ENCODE data around the gene IL5RA.

The IL5RA gene

DNA sequence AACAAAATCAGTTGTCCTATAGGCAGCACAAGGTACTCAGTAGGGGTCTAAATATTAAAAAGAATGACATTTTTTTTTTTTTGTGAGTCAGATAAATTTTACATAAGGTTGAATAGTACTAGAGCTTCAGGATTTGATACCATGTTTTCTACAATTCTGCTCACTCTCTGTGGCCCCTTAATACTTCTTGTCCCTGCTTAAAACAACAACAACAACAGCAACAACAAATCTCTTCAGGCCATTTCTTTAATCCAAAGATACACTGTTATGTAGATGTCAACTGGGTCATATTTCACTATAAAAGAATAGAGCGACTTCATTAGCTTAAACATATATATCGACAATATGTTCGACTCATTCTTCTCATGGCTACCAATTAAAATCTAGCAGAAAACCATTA is 3.0 kb downstream of the IL5RA start:
- no peak for DNase-seq

DNA sequence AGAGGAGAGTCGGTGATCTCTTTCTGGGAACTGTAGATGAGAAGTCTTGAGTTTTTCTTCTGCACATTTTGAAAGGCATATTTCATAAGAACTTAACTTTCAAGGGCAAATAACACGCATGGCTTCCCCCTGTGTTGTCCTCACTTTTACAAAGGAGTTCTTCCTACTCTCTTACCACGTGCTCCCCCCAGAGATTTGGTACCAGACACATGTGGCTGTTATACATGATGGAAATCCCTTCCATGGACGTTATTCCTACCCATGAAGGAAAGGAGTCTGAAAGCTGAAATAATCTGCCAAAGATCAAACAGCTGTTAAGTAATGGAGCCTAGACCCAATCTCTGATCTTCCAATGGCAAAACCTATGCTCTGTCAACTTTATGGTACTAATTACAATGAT is 4.4 kb downstream of the IL5RA start:
- DNase-seq = no peak

GRCh38 chr3:3105246-3105645 is 4.9 kb downstream of the IL5RA start:
- no peak for DNase-seq

DNA sequence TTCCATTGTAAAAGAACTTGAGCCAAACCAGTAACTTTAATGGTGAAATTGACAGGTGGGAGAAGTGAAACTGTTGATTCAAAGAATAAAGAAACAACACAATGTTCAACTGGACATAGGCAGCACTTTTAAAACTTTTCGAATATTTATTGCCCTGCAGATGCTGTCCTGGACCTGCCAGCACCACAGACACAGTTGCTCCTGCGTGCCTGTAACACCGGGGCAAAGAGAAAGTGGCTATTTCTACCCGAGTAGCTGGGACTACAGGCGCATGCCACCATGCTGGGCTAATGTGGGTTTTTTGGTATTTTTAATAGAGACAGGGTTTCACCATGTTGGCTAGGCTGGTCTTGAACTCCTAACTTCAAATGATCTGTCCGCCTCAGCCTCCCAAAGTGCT is 7.4 kb downstream of the IL5RA start:
- DNase-seq = no peak

- DNase-seq = no peak
These were observed 8.3 kb downstream of the IL5RA start for GRCh38 chr3:3101660-3102458.

DNA sequence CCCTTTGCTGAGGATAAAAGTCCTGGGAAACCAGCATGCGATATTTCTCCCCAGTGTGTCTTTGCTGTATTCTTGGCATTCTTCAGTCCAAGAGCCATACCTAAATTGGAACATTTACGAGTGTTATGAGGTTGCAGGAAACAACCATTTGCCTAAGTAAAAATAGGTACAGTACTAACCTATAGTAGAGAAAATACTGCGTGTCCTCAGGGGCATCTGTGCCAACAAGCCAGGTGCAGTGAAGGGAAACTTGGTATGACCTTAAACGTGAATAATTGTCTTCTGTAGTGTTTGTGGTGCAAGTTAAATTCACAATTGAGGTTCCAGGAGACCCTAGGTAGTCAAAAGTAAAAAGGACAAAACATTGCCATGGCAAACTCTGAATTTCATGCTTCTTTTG is 12.2 kb downstream of the IL5RA start:
- no peak for DNase-seq

DNA sequence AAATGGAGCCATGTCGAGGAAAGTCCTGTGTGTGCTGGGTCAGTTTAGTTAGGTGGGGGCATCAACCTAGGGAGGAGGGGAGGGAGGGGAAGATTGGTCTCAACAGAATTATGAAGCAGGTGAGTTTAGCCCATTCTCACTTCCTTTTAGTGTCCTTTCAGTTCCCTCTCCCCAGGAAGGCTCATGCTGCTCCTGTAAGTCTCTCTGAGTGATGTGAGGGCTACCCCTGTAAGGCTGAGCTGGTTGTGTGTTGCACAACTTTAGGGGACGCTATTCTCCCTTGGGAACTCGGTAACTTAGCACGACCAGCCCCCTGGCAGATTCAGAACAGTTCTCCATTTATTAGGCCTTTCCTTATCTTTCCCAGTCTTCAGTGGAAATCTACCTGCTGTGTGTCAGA is 21.2 kb downstream of the IL5RA start:
- no peak for DNase-seq

DNA sequence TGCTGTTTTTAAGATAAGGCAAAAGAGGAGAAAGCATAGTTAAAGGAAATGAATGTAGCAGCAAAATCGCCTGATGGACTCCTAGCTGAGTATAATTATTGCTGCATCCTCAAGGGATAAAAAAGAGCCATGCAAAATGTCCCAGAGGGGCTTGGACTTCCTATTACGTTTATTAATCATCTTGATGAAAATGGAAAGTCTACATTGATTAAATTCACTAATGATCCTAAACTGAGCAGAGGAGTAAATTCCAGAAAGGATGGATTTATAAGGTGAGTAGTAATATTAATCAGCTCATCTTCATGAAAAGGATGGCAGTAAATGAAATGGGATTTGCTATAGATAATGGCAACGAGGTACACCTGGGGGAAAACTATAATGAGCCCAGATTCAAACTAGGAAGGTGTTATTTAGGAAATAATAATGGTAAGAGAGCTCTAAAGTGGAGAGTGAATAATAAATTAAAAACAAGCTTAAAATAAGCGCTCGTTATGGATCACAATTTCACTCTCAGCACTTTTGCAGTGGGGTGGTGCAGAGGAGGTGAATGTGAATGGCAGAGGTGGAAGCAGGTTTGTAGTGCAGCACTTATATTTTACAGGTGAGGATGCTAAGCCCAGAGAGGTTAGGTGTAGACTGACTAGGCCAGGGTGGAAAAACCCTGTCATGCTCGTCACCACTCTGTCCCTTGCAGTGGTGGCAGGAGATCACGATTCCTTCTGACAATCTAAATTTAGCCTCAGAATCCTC is 22.3 kb downstream of the IL5RA start:
- no peak for DNase-seq

GRCh38 chr3:3087279-3087678 is 22.9 kb downstream of the IL5RA start:
- no peak for DNase-seq

GRCh38 chr3:3086239-3086638 is 23.9 kb downstream of the IL5RA start:
- no peak for DNase-seq

- DNase-seq = no peak
These were observed 24.4 kb downstream of the IL5RA start for GRCh38 chr3:3085782-3086181.

DNA sequence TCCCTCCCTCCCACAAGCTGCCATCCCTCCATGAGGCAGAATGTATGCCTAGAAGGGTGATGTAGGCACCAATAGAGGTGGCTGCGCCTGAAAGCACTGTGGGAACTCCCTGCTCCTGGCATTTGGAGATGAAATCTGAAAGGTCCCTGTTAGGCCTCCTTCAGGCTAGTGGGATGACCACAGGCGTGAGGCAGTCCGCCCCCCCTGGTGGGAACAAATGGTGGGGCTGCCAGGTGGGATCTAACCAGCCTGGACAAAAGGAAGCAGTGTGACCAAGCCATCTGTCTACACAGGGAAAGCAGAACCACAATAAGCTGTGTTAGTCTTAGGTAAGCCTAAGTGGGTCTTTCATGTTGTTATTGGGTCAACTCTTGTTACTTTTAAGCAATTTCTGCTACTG is 25.3 kb downstream of the IL5RA start:
- DNase-seq = no peak

- DNase-seq = no peak
These were observed 27.8 kb downstream of the IL5RA start for GRCh38 chr3:3082234-3082924.

DNA sequence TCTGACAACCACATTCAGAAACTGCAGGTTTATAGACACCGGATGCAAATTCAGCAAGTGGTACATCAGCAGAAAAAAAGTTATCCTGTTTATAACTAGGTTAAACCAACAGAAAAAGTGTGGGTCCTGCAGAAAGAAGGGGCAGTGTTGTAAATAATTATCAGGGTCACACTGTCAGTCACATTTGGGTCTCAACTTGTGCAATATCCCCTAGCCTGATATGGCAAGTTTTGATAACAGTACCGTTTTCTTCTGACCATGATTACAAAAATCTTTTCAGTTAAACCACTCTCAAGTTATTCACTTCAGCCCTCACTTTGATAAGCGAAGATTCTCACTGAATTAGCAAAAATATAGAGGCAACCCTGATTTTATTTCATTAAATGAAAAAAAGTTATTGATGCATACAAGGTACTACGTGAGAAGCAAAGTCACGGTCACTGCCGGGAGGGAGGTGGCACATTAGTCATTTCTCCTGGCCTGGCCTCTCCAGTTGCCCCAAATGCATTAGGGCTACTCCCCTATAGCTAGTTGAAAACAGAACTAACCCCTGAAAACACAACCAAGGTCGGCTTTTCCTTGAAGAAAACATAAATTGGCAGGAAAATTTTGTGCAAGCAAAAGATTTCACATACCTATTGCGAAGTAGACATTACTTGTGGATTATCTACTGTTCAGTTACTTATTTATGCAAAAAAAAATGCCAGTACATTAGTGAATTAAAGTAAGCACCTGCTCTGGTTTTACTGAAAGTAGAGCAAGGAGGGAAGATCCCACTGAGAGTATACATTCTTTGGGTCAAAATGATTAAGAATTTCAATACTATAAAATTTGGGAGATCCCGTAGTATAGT is 28.6 kb downstream of the IL5RA start:
- no peak for DNase-seq

- DNase-seq = no peak
These were observed 29.9 kb downstream of the IL5RA start for GRCh38 chr3:3080309-3080708.

- no peak for DNase-seq
These were observed 35.5 kb downstream of the IL5RA start for GRCh38 chr3:3074551-3075257.

- no peak for DNase-seq
These were observed 39.0 kb downstream of the IL5RA start for GRCh38 chr3:3071136-3071535.

- no peak for DNase-seq
These were observed 40.5 kb downstream of the IL5RA start for GRCh38 chr3:3069723-3070122.

DNA sequence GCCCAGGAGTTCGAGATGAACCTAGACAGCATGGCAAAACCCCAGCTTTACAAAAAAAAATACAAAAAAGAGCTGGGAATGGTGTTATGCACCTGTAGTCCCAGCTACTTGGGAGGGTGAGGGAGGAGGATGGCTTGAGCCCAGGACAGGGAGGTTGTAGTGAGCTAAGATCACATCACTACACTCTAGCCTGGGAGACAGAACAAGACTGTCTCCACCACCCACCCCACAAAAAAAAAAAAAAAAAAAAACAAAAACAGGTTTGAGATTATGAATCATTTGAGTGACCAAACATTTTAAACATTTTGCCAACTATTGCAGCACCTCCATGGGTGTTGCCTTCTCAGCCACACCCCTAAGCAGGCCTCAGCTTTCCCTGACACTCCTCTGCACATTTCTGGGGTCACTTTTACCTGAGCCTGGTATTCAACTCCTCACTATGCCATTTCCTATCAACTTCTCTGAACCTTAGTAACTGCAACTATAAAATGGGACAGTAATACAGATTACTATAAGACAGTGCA is 41.8 kb downstream of the IL5RA start:
- DNase-seq = no peak

DNA sequence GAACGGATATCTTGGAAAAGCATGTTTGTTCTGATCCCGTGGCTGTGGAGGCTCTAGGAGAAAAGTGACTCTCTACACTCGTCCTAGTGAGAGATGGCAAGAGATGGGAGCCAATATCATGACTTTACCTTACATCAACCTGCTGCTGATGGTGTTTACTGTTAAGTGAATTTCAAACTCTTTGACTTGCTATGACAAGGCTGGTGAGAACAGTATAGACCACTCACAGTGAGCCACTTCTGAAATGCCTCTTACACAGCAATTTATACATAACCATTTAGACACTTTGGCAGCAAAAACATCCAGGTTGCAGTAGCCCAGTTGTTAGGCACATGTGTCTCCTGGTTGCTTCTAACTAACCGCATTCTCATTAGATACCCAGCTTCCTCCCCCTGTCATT is 43.3 kb downstream of the IL5RA start:
- no peak for DNase-seq

DNA sequence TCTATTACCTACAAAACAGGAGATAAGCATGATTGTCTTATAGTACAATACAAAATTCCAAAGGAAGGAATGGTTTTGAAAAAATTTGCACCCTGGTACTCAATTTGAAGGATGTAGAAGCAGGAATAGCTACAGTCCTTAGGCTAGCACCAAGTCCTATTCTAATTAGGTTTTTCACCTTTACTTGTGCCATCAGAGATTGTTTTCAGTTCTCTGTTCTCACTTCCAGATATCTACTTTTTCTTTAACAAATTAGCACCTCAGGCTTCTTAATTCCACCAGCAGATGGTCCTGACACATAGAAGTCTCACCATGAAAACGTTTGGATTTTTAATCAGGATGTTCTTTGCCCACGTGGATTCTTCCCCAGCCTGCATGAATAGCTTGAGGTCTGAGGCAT is 43.8 kb downstream of the IL5RA start:
- no peak for DNase-seq

GRCh38 chr3:3065876-3066275 is 44.3 kb downstream of the IL5RA start:
- no peak for DNase-seq

Measured in NCI-H2227 treated with DMSO at 0.1 percent for 48 hours (cell line).